GM12878 (cell line): ENCODE data around the gene SEPTIN1. TPM values are rescaled to one million over a fixed set of nuclear protein-coding genes. Genes with fewer than 3 reads are reported as not detected.

Source experiments
- ATAC-seq: fragments of 200-7000 bp; cut with Tn5 transposase; 3 replicates; pipeline ENCODE4 v1.9.1; 2020; ENCODE audit warnings: mild to moderate bottlenecking, moderate library complexity
- BruUV-seq: library from RNA; stranded (reverse); fragments of 400-500 nt; replicated peaks from 2 replicates; lab custom pipeline; 2021; lab: Mats Ljungman, UMichigan
- CTCF ChIA-PET: fragments of 300-600 bp; sonication (Branson Sonifier 250); formaldehyde crosslinking; extraction: SDS; loops from one replicate; lab custom pipeline; 2021; ENCODE audit warnings: inconsistent platforms; lab: Yijun Ruan, JAX
- POLR2A ChIA-PET: fragments of 350-600 bp; formaldehyde crosslinking; extraction: SDS; loops from one replicate; lab custom pipeline; 2021; ENCODE audit warnings: inconsistent platforms; lab: Charles Lee
- RAD21 ChIA-PET: fragments of 300-600 bp; sonication (Branson Sonifier 250); formaldehyde crosslinking; loops from one replicate; lab custom pipeline; 2023; ENCODE audit warnings: antibody characterized with exemption; ENCODE audit not compliant: unreplicated experiment; lab: Charles Lee
- SMC1A ChIA-PET: fragments of 300-600 bp; sonication (Branson Sonifier 250); formaldehyde crosslinking; loops from one replicate; lab custom pipeline; 2023; ENCODE audit not compliant: unreplicated experiment, uncharacterized antibody; lab: Charles Lee
- DNase-seq: peaks from one replicate; pipeline ENCODE4 v3.0.0-alpha.2; 2011; ENCODE audit warnings: low read depth, low spot score
- FAIRE-seq: peaks from 3 replicates; lab custom pipeline; 2011; peaks lifted over from hg19 to GRCh38; lab: Jason Lieb, UNC
- H2AFZ ChIP-seq: 2 replicates; pipeline ENCODE4 v1.6.0; 2011; ENCODE audit warnings: low read depth, low read length, control low read depth; ENCODE audit not compliant: control insufficient read depth
- H3K27ac ChIP-seq: 2 replicates; pipeline ENCODE4 v1.5.1; 2011; ENCODE audit warnings: control low read depth; ENCODE audit not compliant: control insufficient read depth, insufficient read depth
- H3K27me3 ChIP-seq, 2 experiments: replicated peaks in 1 of 2; 2 replicates each; pipeline versions ENCODE4 v1.6.0 to v1.6.1; 2011; ENCODE audit warnings: low read length in 1 of 2; ENCODE audit not compliant: control insufficient read depth in 2 of 2, insufficient read depth in 2 of 2
- H3K36me3 ChIP-seq, 2 experiments: 2 replicates each; pipeline ENCODE4 v1.5.1; 2011; ENCODE audit warnings: low read length in 1 of 2; ENCODE audit not compliant: control insufficient read depth in 2 of 2, insufficient read depth in 2 of 2
- H3K4me1 ChIP-seq: 2 replicates; pipeline ENCODE4 v1.6.1; 2011; ENCODE audit warnings: mild to moderate bottlenecking, low read length, moderate library complexity, mixed read lengths; ENCODE audit not compliant: control insufficient read depth, insufficient read depth
- H3K4me2 ChIP-seq: 2 replicates; pipeline ENCODE4 v1.6.0; 2011; ENCODE audit warnings: control low read depth; ENCODE audit not compliant: control insufficient read depth, insufficient read depth
- H3K4me3 ChIP-seq: fragments of 200-600 bp; sonication (generic); 2 replicates; pipeline ENCODE4 v1.5.1; 2016
- H3K79me2 ChIP-seq: 2 replicates; pipeline ENCODE4 v1.6.0; 2011; ENCODE audit warnings: low read length; ENCODE audit not compliant: control insufficient read depth, insufficient read depth
- H3K9ac ChIP-seq: 2 replicates; pipeline ENCODE4 v1.8.0; 2011; ENCODE audit warnings: low read length, control low read depth, mixed read lengths; ENCODE audit not compliant: control insufficient read depth, insufficient read depth
- H3K9me3 ChIP-seq: replicated peaks from 3 replicates; pipeline ENCODE4 v1.5.1; 2011; ENCODE audit warnings: mild to moderate bottlenecking, low read length; ENCODE audit not compliant: control insufficient read depth, insufficient read depth
- H4K20me1 ChIP-seq: 2 replicates; pipeline ENCODE4 v1.6.0; 2011; ENCODE audit not compliant: control insufficient read depth, insufficient read depth
- DPF2 ChIP-seq: fragments of 450-650 bp; IDR thresholded peaks from 2 replicates; pipeline ENCODE4 v1.6.1; 2017; ENCODE audit warnings: mild to moderate bottlenecking
- EED ChIP-seq: sonication (generic); IDR thresholded peaks from 2 replicates; pipeline ENCODE4 v1.6.1; 2016; ENCODE audit warnings: antibody characterized with exemption, low read depth
- ETV6 ChIP-seq, 2 experiments: fragments of 450-650 bp in 1 of 2; IDR thresholded peaks in 1 of 2; conservative IDR thresholded peaks in 1 of 2; 2 replicates each; pipeline ENCODE4 v1.6.1; 2014; ENCODE audit warnings: antibody characterized with exemption in 1 of 2, borderline replicate concordance in 1 of 2, low read depth in 1 of 2, mild to moderate bottlenecking in 1 of 2, moderate library complexity in 1 of 2
- IRF3 ChIP-seq: fragments of 450-650 bp; IDR thresholded peaks from 2 replicates; pipeline ENCODE4 v1.6.1; 2014; ENCODE audit warnings: mild to moderate bottlenecking
- POLR2AphosphoS2 ChIP-seq: IDR thresholded peaks from 2 replicates; pipeline ENCODE4 v1.6.1; 2011; ENCODE audit warnings: low read depth, mild to moderate bottlenecking, low read length, improper control_type of control experiment, moderate library complexity
- RAD21 ChIP-seq: IDR thresholded peaks from 2 replicates; pipeline ENCODE4 v1.6.1; 2011; ENCODE audit warnings: mild to moderate bottlenecking, low read depth, low read length, moderate library complexity; ENCODE audit not compliant: insufficient read depth
- RBBP5 ChIP-seq: fragments of 200-600 bp; sonication (generic); conservative IDR thresholded peaks from 2 replicates; pipeline ENCODE4 v1.6.1; 2016
- RFX5 ChIP-seq: IDR thresholded peaks from 2 replicates; pipeline ENCODE4 v1.6.1; 2011; ENCODE audit warnings: low read depth, low read length, improper control_type of control experiment
- RUNX3 ChIP-seq: IDR thresholded peaks from 2 replicates; pipeline ENCODE4 v1.6.1; 2012; ENCODE audit warnings: low read length, inconsistent platforms
- SIX5 ChIP-seq: IDR thresholded peaks from 2 replicates; pipeline ENCODE4 v1.6.1; 2011; ENCODE audit warnings: mild to moderate bottlenecking, low read depth, low read length, moderate library complexity; ENCODE audit not compliant: severe bottlenecking
- ZNF622 ChIP-seq: fragments of 450-650 bp; IDR thresholded peaks from 2 replicates; pipeline ENCODE4 v1.6.1; 2017; ENCODE audit warnings: mild to moderate bottlenecking, inconsistent platforms
- WGBS: methylation state at CpG from one replicate; pipeline ENCODE4 v1.1.6; 2016; ENCODE audit warnings: low lambda C conversion rate; ENCODE audit not compliant: insufficient replicate concordance, insufficient coverage; ENCODE audit errors: missing lambda C conversion rate; 5-methylcytosine and 5-hydroxymethylcytosine counted together
- in situ Hi-C: fragments of 300-500 bp; cut with MboI; formaldehyde crosslinking; loops from 9 replicates; pipeline ENCODE4 v1.14.3; 2018; ENCODE audit warnings: mixed read lengths
- intact Hi-C: fragments of 100-400 bp; cut with micrococcal nuclease; formaldehyde crosslinking; loops from one replicate; pipeline ENCODE4 v1.14.2; 2022; ENCODE audit not compliant: unreplicated experiment
- polyA plus RNA-seq, 11 experiments: library from polyadenylated mRNA; depleted of rRNA in 4 of 11; unstranded in 6 of 11; stranded (reverse) in 5 of 11; fragments of >200 nt; fragmentation: Nextera tagmentation in 4 of 11; fragmentation: Illumina TruSeq in 1 of 11; extraction: Ambion mirVana in 4 of 11; extraction: Trizol in 1 of 11; gene quantifications; 1 replicate in 1 of 11; 2 replicates in 10 of 11; pipeline versions ENCODE4 v1.2.1 to v1.2.3, GENCODE V29; 2011 to 2016; ENCODE audit warnings: inconsistent platforms in 2 of 11, missing spikeins in 2 of 11, low read depth in 1 of 11
- total RNA-seq, 4 experiments: library from RNA; depleted of rRNA in 3 of 4; stranded (reverse); fragments of >200 nt in 3 of 4; fragmentation: Illumina TruSeq in 1 of 4; extraction: Trizol in 1 of 4; gene quantifications; 2 replicates each; pipeline versions ENCODE4 v1.2.1 to v1.2.3, GENCODE V29; 2013 to 2021

Gene SEPTIN1
- total and polyA plus RNA-seq, 10 of the 15 experiments (the other 5 are each of a cell fraction or from before 2014, with no cell fraction given), result 2.8 to 153 (median 94.1) TPM

- H3K4me1 ChIP-seq, result peaks cover 27% of the 10 kb centered on the region
- no peak overlapping the region for H3K4me3 ChIP-seq
- no peaks in the 10 kb centered on the region for H3K9me3 ChIP-seq
- H3K36me3 ChIP-seq, result peaks cover 0 to 4% of the 10 kb centered on the region in 2 experiments
- ChIA-PET POLR2A (interaction anchor here (0.6 to 0.7 kb wide), 2 partner anchors 14 to 313 kb away, joined by 3 read pairs; no protein-coding TSS in a partner anchor), RAD21 (interaction anchor here (0.6 to 1.3 kb wide), 2 partner anchors 163 to 185 kb away, joined by 3 read pairs; no protein-coding TSS in a partner anchor), CTCF (interaction anchor here (0.7 kb wide), 1 partner anchor 12 kb away, joined by 3 read pairs; no protein-coding TSS in a partner anchor), SMC1A (interaction anchor here (1.1 kb wide), 1 partner anchor 13 kb away, joined by 5 read pairs; no protein-coding TSS in a partner anchor)
- no peak overlapping the region for H3K4me2 ChIP-seq
- DNase-seq (no peak), ATAC-seq (no peak), FAIRE-seq (no peak)
- TF ChIP-seq IRF3, result no peak
- no peak for TF ChIP-seq RBBP5
- TF ChIP-seq ETV6 (conservative IDR thresholded peaks at IDR 0.05 in 1 of 2, IDR thresholded peaks at IDR 0.05 in 1 of 2; ENCODE audit: borderline replicate concordance in 1 of 2, low read depth in 1 of 2), result no peak
- no peak for TF ChIP-seq RFX5
- TF ChIP-seq EED, result no peak
- TF ChIP-seq RUNX3, result no peak
- TF ChIP-seq RAD21, result no peak
- TF ChIP-seq DPF2, result no peak
- TF ChIP-seq SIX5, result no peak
- no peak for TF ChIP-seq ZNF622
- TF ChIP-seq POLR2AphosphoS2, result no peak
- no TSS peak for BruUV-seq
- H3K27me3 ChIP-seq, result no peaks in the 10 kb centered on the region
- no peak overlapping the region for H3K27ac ChIP-seq
- H2AFZ ChIP-seq, result no peak overlapping the region
- WGBS, result 98% methylated on average over 7 of the region's 7 CpGs
- in situ Hi-C loops, result no loop called here
- H4K20me1 ChIP-seq, result peaks cover 8% of the 10 kb centered on the region
- no peak overlapping the region for H3K9ac ChIP-seq
- intact Hi-C loops, result no loop called here
- H3K79me2 ChIP-seq, result peaks cover 2% of the 10 kb centered on the region; the same call in 1 of the 2 replicates
These were observed 33.4 kb downstream of the SEPTIN1 start for GRCh38 chr16:30348929-30349328.
